K562 (cell line): ENCODE results near the gene KAZN. TPM values are rescaled to one million over a fixed set of nuclear protein-coding genes. Genes with fewer than 3 reads are reported as not detected.
A peak's percentile ranks its signal among the peaks of the same experiment; 100 is the strongest.

ENCODE experiments used
- ATAC-seq: fragments of 200-7000 bp; cut with Tn5 transposase; 3 replicates; pipeline ENCODE4 v1.9.1; 2020; ENCODE audit warnings: moderate library complexity
- BruUV-seq: library from RNA; stranded (reverse); fragments of 400-500 nt; replicated peaks from 2 replicates; lab custom pipeline; 2021; lab: Mats Ljungman, UMichigan
- CTCF ChIA-PET: fragments of 300-600 bp; formaldehyde crosslinking; extraction: SDS; loops from one replicate; lab custom pipeline; 2021; ENCODE audit warnings: low intra/inter-chr PET ratio; lab: Yijun Ruan, JAX
- POLR2A ChIA-PET: fragments of 300-600, 350-650 bp; sonication (Branson Sonifier 250); formaldehyde crosslinking; extraction: SDS; loops from one replicate; lab custom pipeline; 2021; ENCODE audit warnings: antibody characterized with exemption, inconsistent platforms; lab: Yijun Ruan, JAX
- DNase-seq, 4 experiments: peaks; one replicate each; pipeline versions ENCODE4 v3.0.0 to v3.0.0-alpha.2; 2011 to 2018; ENCODE audit warnings: low spot score in 3 of 4, mixed read lengths in 3 of 4; ENCODE audit errors: extremely low read depth in 1 of 4
- FAIRE-seq: peaks from 2 replicates; lab custom pipeline; 2011; peaks lifted over from hg19 to GRCh38; lab: Jason Lieb, UNC
- H2AFZ ChIP-seq: 2 replicates; pipeline ENCODE4 v1.6.0; 2011; ENCODE audit warnings: low read depth, low read length, control low read depth, inconsistent platforms
- H3K27ac ChIP-seq: fragments of 200-600 bp; 3 replicates; pipeline ENCODE4 v1.8.0; 2011; ENCODE audit warnings: low read depth, mild to moderate bottlenecking, control low read depth, inconsistent platforms, low read length, moderate library complexity, mixed read lengths; ENCODE audit errors: extremely low read depth
- H3K27me3 ChIP-seq, 2 experiments: fragments of 300-600 bp in 1 of 2; 2 replicates in 1 of 2; 3 replicates in 1 of 2; pipeline versions ENCODE4 v1.6.0 to v1.8.0; 2011; ENCODE audit warnings: inconsistent platforms in 2 of 2, low read length in 2 of 2, mild to moderate bottlenecking in 1 of 2, mixed read lengths in 1 of 2, moderate library complexity in 1 of 2; ENCODE audit not compliant: control insufficient read depth in 2 of 2, insufficient read depth in 2 of 2
- H3K36me3 ChIP-seq: fragments of 300-600 bp; 3 replicates; pipeline ENCODE4 v1.8.0; 2011; ENCODE audit warnings: mild to moderate bottlenecking, low read length, inconsistent platforms; ENCODE audit not compliant: control insufficient read depth, insufficient read depth
- H3K4me1 ChIP-seq, 2 experiments: fragments of 200-600 bp in 1 of 2; replicated peaks in 1 of 2; 2 replicates in 1 of 2; 3 replicates in 1 of 2; pipeline versions ENCODE4 v1.5.1 to v1.8.0; 2011; ENCODE audit warnings: inconsistent platforms in 2 of 2, low read length in 2 of 2, mild to moderate bottlenecking in 1 of 2, mixed read lengths in 1 of 2, moderate library complexity in 1 of 2; ENCODE audit not compliant: control insufficient read depth in 2 of 2, insufficient read depth in 2 of 2
- H3K4me2 ChIP-seq: 2 replicates; pipeline ENCODE4 v1.6.1; 2011; ENCODE audit warnings: low read length, control low read depth, inconsistent platforms, mixed read lengths; ENCODE audit not compliant: insufficient read depth
- H3K4me3 ChIP-seq: fragments of 200-600 bp; sonication (generic), shearing (Covaris generic); 2 replicates; pipeline ENCODE4 v1.5.1; 2016; ENCODE audit warnings: control low read depth, inconsistent platforms
- H3K79me2 ChIP-seq: fragments of 200-600 bp; 3 replicates; pipeline ENCODE4 v1.8.0; 2011; ENCODE audit warnings: low read length, inconsistent platforms; ENCODE audit not compliant: control insufficient read depth, insufficient read depth
- H3K9ac ChIP-seq, 2 experiments: 2 replicates each; pipeline versions ENCODE4 v1.6.0 to v1.6.1; 2011; ENCODE audit warnings: low read depth in 2 of 2, low read length in 2 of 2, control low read depth in 1 of 2, inconsistent platforms in 1 of 2, mild to moderate bottlenecking in 1 of 2, mixed read lengths in 1 of 2; ENCODE audit not compliant: insufficient read depth in 1 of 2
- H3K9me1 ChIP-seq: one replicate; pipeline ENCODE4 v1.6.0; 2011; ENCODE audit warnings: inconsistent platforms, mild to moderate bottlenecking, low read length, moderate library complexity; ENCODE audit not compliant: control insufficient read depth, insufficient read depth
- H3K9me3 ChIP-seq: replicated peaks from 2 replicates; pipeline ENCODE4 v1.5.1; 2011; ENCODE audit warnings: low read depth, low read length, inconsistent platforms; ENCODE audit not compliant: control insufficient read depth, insufficient read depth
- H4K20me1 ChIP-seq: replicated peaks from 2 replicates; pipeline ENCODE4 v1.6.1; 2011; ENCODE audit warnings: low read length, inconsistent platforms, mixed read lengths; ENCODE audit not compliant: control insufficient read depth, insufficient read depth
- BCOR ChIP-seq: fragments of 450-650 bp; IDR thresholded peaks from 2 replicates; pipeline ENCODE4 v1.6.1; 2016
- C11orf30 ChIP-seq: fragments of 450-650 bp; IDR thresholded peaks from 2 replicates; pipeline ENCODE4 v1.6.1; 2016; ENCODE audit warnings: low read depth, mild to moderate bottlenecking
- HDAC2 ChIP-seq: fragments of 450-650 bp; IDR thresholded peaks from 2 replicates; pipeline ENCODE4 v1.6.1; 2016; ENCODE audit warnings: mild to moderate bottlenecking
- KDM1A ChIP-seq, 2 experiments: fragments of 450-650 bp; IDR thresholded peaks; 2 replicates each; pipeline ENCODE4 v1.6.1; 2016; ENCODE audit warnings: mild to moderate bottlenecking in 2 of 2
- PTTG1 ChIP-seq: fragments of 450-650 bp; IDR thresholded peaks from 2 replicates; pipeline ENCODE4 v1.6.1; 2016; ENCODE audit warnings: low read depth, mild to moderate bottlenecking, missing genetic modification characterization, missing compliant biosample characterization
- RBM25 ChIP-seq: fragments of 200-400 bp; formaldehyde crosslinking; IDR thresholded peaks from 2 replicates; pipeline ENCODE4 v1.6.1; 2018; ENCODE audit warnings: low read length, low read depth, moderate library complexity; ENCODE audit not compliant: severe bottlenecking
- SMAD3 ChIP-seq: fragments of 450-650 bp; formaldehyde crosslinking; conservative IDR thresholded peaks from 2 replicates; pipeline ENCODE4 v1.4.0; 2020; ENCODE audit warnings: mild to moderate bottlenecking
- SMARCA5 ChIP-seq: fragments of 450-650 bp; IDR thresholded peaks from 2 replicates; pipeline ENCODE4 v1.6.1; 2016
- ZFP36 ChIP-seq: fragments of 150-350 bp; IDR thresholded peaks from 2 replicates; pipeline ENCODE4 v1.6.1; 2018; ENCODE audit warnings: low read length, low read depth; ENCODE audit not compliant: partially characterized antibody
- ZFP91 ChIP-seq: sonication (generic); formaldehyde crosslinking; IDR thresholded peaks from 2 replicates; pipeline ENCODE4 v1.8.0; 2022; ENCODE audit warnings: mild to moderate bottlenecking, missing genetic modification reagents
- ZNF740 ChIP-seq, 3 experiments: fragments of 200-800 bp in 1 of 3; sonication (Bioruptor generic) in 1 of 3; sonication (generic) in 1 of 3; formaldehyde crosslinking in 1 of 3; IDR thresholded peaks; 2 replicates each; pipeline versions ENCODE4 v1.6.1 to v1.8.0; 2016 to 2022; ENCODE audit warnings: mild to moderate bottlenecking in 2 of 3, missing compliant biosample characterization in 2 of 3, missing genetic modification characterization in 2 of 3, missing genetic modification reagents in 1 of 3
- WGBS: fragments of 100-300 bp; shearing (Covaris generic); methylation state at CpG from one replicate; pipeline ENCODE4 v1.1.6; 2016; ENCODE audit warnings: low coverage, mixed read lengths; ENCODE audit not compliant: insufficient coverage; ENCODE audit errors: missing lambda C conversion rate; 5-methylcytosine and 5-hydroxymethylcytosine counted together
- in situ Hi-C: fragments of 300-500 bp; cut with MboI; formaldehyde crosslinking; loops from 4 replicates; pipeline ENCODE4 v1.15.0; 2018; ENCODE audit warnings: inconsistent platforms, mixed read lengths
- intact Hi-C: fragments of 100-400 bp; cut with micrococcal nuclease; formaldehyde crosslinking; loops from 2 replicates; pipeline ENCODE4 v1.14.2; 2022
- polyA plus RNA-seq, 8 experiments: library from polyadenylated mRNA; depleted of rRNA in 4 of 8; stranded (reverse) in 5 of 8; unstranded in 3 of 8; fragments of >200 nt; fragmentation: Nextera tagmentation in 2 of 8; fragmentation: Illumina TruSeq in 1 of 8; extraction: Ambion mirVana in 2 of 8; extraction: Trizol in 1 of 8; gene quantifications; 2 replicates each; pipeline versions ENCODE4 v1.2.1 to v1.2.3, GENCODE V29; 2011 to 2014; ENCODE audit warnings: inconsistent platforms in 1 of 8, missing spikeins in 1 of 8
- total RNA-seq, 7 experiments: library from RNA; depleted of rRNA in 6 of 7; stranded (reverse); fragments of >200 nt in 6 of 7; fragmentation: Illumina TruSeq in 2 of 7; extraction: Trizol in 2 of 7; gene quantifications; 2 replicates each; pipeline versions ENCODE4 v1.2.1 to v1.2.3, GENCODE V29; 2011 to 2021; ENCODE audit warnings: low replicate concordance in 1 of 7

The KAZN gene
- total and polyA plus RNA-seq, 9 of the 15 experiments (the other 6 are each of a cell fraction or from before 2014, with no cell fraction given) = 2.1 to 21.6 (median 5.4) TPM

- no TSS peak for BruUV-seq
- in situ Hi-C loops = no loop called here
- no peak overlapping the region for H3K9ac ChIP-seq
- 43% methylated on average over 10 of the region's 11 CpGs for WGBS
- H3K36me3 ChIP-seq = no peaks in the 10 kb centered on the region
- H3K9me1 ChIP-seq = no peaks in the 10 kb centered on the region
- intact Hi-C loops = no loop called here
- CTCF ChIA-PET = interaction anchor here (0.9 to 1.1 kb wide), 2 partner anchors 113 to 114 kb away, joined by 3 to 4 read pairs; no protein-coding TSS in a partner anchor
- FAIRE-seq = no peak
- no peak overlapping the region for H3K4me2 ChIP-seq
- H3K4me1 ChIP-seq = peaks cover 0 to 6% of the 10 kb centered on the region in 2 experiments; a peak in 1 of 5 replicates
- no peaks in the 10 kb centered on the region for H3K79me2 ChIP-seq
- POLR2A ChIA-PET = interaction anchor here (1.3 kb wide), 1 partner anchor 17 kb away, joined by 4 read pairs; no protein-coding TSS in a partner anchor
- peaks cover 0 to 2% of the 10 kb centered on the region in 2 experiments; a peak in 2 of 5 replicates for H3K27me3 ChIP-seq
- ATAC-seq = no peak
- H2AFZ ChIP-seq = no peak overlapping the region
- peaks cover 3% of the 10 kb centered on the region; the same call in 1 of the 2 replicates for H4K20me1 ChIP-seq
- no peak for DNase-seq
- H3K27ac ChIP-seq = no peak overlapping the region
- no peaks in the 10 kb centered on the region for H3K9me3 ChIP-seq
- H3K4me3 ChIP-seq = no peak overlapping the region
- TF ChIP-seq ZNF740 (CRISPR knock-in tag; IDR thresholded peaks at IDR 0.05) = no peak
- no peak for TF ChIP-seq ZNF740 (tag; IDR thresholded peaks at IDR 0.05)
- TF ChIP-seq ZFP36 = peak; percentile 78
- peak; percentile 88 for TF ChIP-seq RBM25
- 0 out of 2 replicates have a peak, but pooled peaks have one; percentile 23 for TF ChIP-seq SMARCA5
- peak; percentile 93 for TF ChIP-seq ZFP91
- TF ChIP-seq C11orf30 = 0 out of 2 replicates have a peak, but pooled peaks have one; percentile 9
- TF ChIP-seq PTTG1 = no peak
- TF ChIP-seq SMAD3 (CRISPR knock-in tag) = no peak
- TF ChIP-seq BCOR = peak; percentile 88
- TF ChIP-seq HDAC2 = peak; percentile 27; the same call in 1 of the 2 replicates
- peak; percentile 36 to 58; a peak in 3 of 4 replicates for TF ChIP-seq KDM1A (IDR thresholded peaks at IDR 0.05)
Measured at GRCh38 chr1:14914351-14914988, 316.0 kb downstream of the KAZN start.
